Measurements from ENCODE around the gene PSMG3. TPM values are rescaled to one million over a fixed set of nuclear protein-coding genes. Genes with fewer than 3 reads are reported as not detected.

The PSMG3 gene
- total and polyA plus RNA-seq, 2 experiments from 2014 or later = 32.7 to 41.2 TPM

- Histone ChIP-seq H3K9me3 (ENCODE audit: low read depth) (no peaks in the 10 kb centered on the region), H3K27ac (no peak overlapping the region), H3K4me3 (no peak overlapping the region), H3K27me3 (no peaks in the 10 kb centered on the region), H3K36me3 (no peaks in the 10 kb centered on the region), H3K4me1 (ENCODE audit: low read depth) (peaks cover 11% of the 10 kb centered on the region)
- DNase-seq (ENCODE audit: low read depth in 1 of 2, low spot score in 1 of 2) = no peak
- TF ChIP-seq CTCF (IDR thresholded peaks at IDR 0.05; ENCODE audit: low read depth, low read length) = no peak
Observed at GRCh38 chr7:1554333-1555045, 15.3 kb downstream of the PSMG3 start.

GRCh38 chr7:1553512-1554210, 16.2 kb downstream of the PSMG3 start:
- TF ChIP-seq CTCF (IDR thresholded peaks at IDR 0.05; ENCODE audit: low read depth, low read length) = no peak

GRCh38 chr7:1552200-1552599, 17.6 kb downstream of the PSMG3 start:
- H3K4me1 ChIP-seq (ENCODE audit: low read depth) = peaks cover 11% of the 10 kb centered on the region
- no peak overlapping the region for H3K4me3 ChIP-seq
- H3K36me3 ChIP-seq = no peaks in the 10 kb centered on the region
- no peaks in the 10 kb centered on the region for H3K9me3 ChIP-seq (ENCODE audit: low read depth)
- DNase-seq (ENCODE audit: low read depth in 1 of 2, low spot score in 1 of 2) = no peak
- no peak overlapping the region for H3K27ac ChIP-seq
- no peaks in the 10 kb centered on the region for H3K27me3 ChIP-seq
- no peak for TF ChIP-seq CTCF (IDR thresholded peaks at IDR 0.05; ENCODE audit: low read depth, low read length)

More at GRCh38 chr7:1553512-1554210, 16.2 kb downstream of the PSMG3 start:
- no peak overlapping the region for H3K4me3 ChIP-seq
- H3K4me1 ChIP-seq (ENCODE audit: low read depth) = peaks cover 11% of the 10 kb centered on the region
- no peaks in the 10 kb centered on the region for H3K9me3 ChIP-seq (ENCODE audit: low read depth)
- no peak for DNase-seq (ENCODE audit: low read depth in 1 of 2, low spot score in 1 of 2)
- H3K27me3 ChIP-seq = no peaks in the 10 kb centered on the region
- no peak overlapping the region for H3K27ac ChIP-seq
- H3K36me3 ChIP-seq = no peaks in the 10 kb centered on the region

- Histone ChIP-seq H3K9me3 (ENCODE audit: low read depth) (no peaks in the 10 kb centered on the region), H3K27me3 (no peaks in the 10 kb centered on the region), H3K36me3 (no peaks in the 10 kb centered on the region), H3K27ac (no peak overlapping the region), H3K4me3 (no peak overlapping the region), H3K4me1 (ENCODE audit: low read depth) (peaks cover 7% of the 10 kb centered on the region)
- no peak for DNase-seq (ENCODE audit: low read depth in 1 of 2, low spot score in 1 of 2)
- no peak for TF ChIP-seq CTCF (IDR thresholded peaks at IDR 0.05; ENCODE audit: low read depth, low read length)
Observed at GRCh38 chr7:1550846-1551155, 19.0 kb downstream of the PSMG3 start.

- Histone ChIP-seq H3K4me3 (no peak overlapping the region), H3K36me3 (no peaks in the 10 kb centered on the region), H3K27me3 (no peaks in the 10 kb centered on the region), H3K27ac (no peak overlapping the region), H3K9me3 (ENCODE audit: low read depth) (no peaks in the 10 kb centered on the region), H3K4me1 (ENCODE audit: low read depth) (peaks cover 2% of the 10 kb centered on the region)
- no peak for TF ChIP-seq CTCF (IDR thresholded peaks at IDR 0.05; ENCODE audit: low read depth, low read length)
- DNase-seq (ENCODE audit: low read depth in 1 of 2, low spot score in 1 of 2) = no peak
Observed at GRCh38 chr7:1550005-1550845, 19.6 kb downstream of the PSMG3 start.

Measured in cardiac muscle cell (in vitro differentiated cells and primary cell).